Tibial nerve (tissue), 4 donors: ENCODE results near the gene DENND5B.

ENCODE experiments used
- EP300 ChIP-seq, 2 donors: sonication (generic); formaldehyde crosslinking; IDR thresholded peaks; one replicate each; pipeline ENCODE4 v1.6.1; 2017; ENCODE audit warnings: antibody characterized with exemption in 2 of 2, mild to moderate bottlenecking in 1 of 2
- POLR2A ChIP-seq, 2 donors: fragments of 450-650 bp; IDR thresholded peaks; one replicate each; pipeline ENCODE4 v1.6.1; 2017; ENCODE audit warnings: antibody characterized with exemption in 2 of 2, mild to moderate bottlenecking in 2 of 2, moderate library complexity in 2 of 2
- TF ChIP-seq, protein P1 (sequence below), 5 experiments: fragments of 200-600 bp in 3 of 5; fragments of 450-650 bp in 2 of 5; sonication (generic) in 3 of 5; IDR thresholded peaks; one replicate each; pipeline ENCODE4 v1.5.1; 2016 to 2019; ENCODE audit warnings: antibody characterized with exemption in 5 of 5, mild to moderate bottlenecking in 3 of 5, moderate library complexity in 2 of 5

DNA sequence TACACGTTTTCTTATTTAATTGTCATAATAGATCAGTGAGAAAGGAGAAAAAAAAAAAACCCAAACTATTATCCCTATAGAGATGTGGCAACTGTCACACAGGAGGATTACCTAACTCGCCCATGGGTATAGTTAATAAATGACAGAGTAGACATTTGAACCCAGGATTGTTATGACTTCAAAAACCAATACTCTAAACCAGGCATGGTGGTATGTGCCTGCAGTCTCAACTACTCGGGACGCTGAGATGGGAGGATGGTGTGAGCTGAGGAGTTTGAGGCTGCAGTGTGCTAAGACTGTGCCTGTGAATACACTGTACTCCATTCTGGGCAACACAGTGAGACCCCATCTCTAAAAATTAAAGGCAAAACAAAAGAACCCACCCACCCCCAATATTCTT lies 114.5 kb downstream of the DENND5B start:
- TF ChIP-seq POLR2A (IDR thresholded peaks at IDR 0.05) (no peak), EP300 (IDR thresholded peaks at IDR 0.05) (no peak)
- TF ChIP-seq, protein P1, sequence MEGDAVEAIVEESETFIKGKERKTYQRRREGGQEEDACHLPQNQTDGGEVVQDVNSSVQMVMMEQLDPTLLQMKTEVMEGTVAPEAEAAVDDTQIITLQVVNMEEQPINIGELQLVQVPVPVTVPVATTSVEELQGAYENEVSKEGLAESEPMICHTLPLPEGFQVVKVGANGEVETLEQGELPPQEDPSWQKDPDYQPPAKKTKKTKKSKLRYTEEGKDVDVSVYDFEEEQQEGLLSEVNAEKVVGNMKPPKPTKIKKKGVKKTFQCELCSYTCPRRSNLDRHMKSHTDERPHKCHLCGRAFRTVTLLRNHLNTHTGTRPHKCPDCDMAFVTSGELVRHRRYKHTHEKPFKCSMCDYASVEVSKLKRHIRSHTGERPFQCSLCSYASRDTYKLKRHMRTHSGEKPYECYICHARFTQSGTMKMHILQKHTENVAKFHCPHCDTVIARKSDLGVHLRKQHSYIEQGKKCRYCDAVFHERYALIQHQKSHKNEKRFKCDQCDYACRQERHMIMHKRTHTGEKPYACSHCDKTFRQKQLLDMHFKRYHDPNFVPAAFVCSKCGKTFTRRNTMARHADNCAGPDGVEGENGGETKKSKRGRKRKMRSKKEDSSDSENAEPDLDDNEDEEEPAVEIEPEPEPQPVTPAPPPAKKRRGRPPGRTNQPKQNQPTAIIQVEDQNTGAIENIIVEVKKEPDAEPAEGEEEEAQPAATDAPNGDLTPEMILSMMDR (IDR thresholded peaks at IDR 0.05) = no peak
